Muscle layer of duodenum (tissue), 2 donors: Measurements from ENCODE around the gene TMPRSS7.
A peak's percentile ranks its signal among the peaks of the same experiment; 100 is the strongest.
"Not testable (repeated sequence)": the region's sequence is repeated elsewhere in the genome, so short reads cannot be mapped to it uniquely, and the experiment has no call there.

Experiments
- H3K27ac ChIP-seq: one replicate; pipeline ENCODE4 v1.7.0; 2013; ENCODE audit warnings: mild to moderate bottlenecking, low read length
- H3K27me3 ChIP-seq: one replicate; pipeline ENCODE4 v1.7.0; 2013; ENCODE audit warnings: low read depth, mild to moderate bottlenecking, control low read depth, low read length
- H3K36me3 ChIP-seq, 2 donors: one replicate each; pipeline ENCODE4 v1.7.0; 2013; ENCODE audit warnings: low read length in 2 of 2, control low read depth in 1 of 2, mild to moderate bottlenecking in 1 of 2; ENCODE audit not compliant: insufficient read depth in 2 of 2, control insufficient read depth in 1 of 2
- H3K4me1 ChIP-seq, 2 donors: one replicate each; pipeline ENCODE4 v1.7.0; 2013; ENCODE audit warnings: low read length in 2 of 2, mild to moderate bottlenecking in 2 of 2, control low read depth in 1 of 2, moderate library complexity in 1 of 2; ENCODE audit not compliant: insufficient read depth in 2 of 2, control insufficient read depth in 1 of 2
- H3K4me3 ChIP-seq, 2 donors: one replicate each; pipeline ENCODE4 v1.7.0; 2013; ENCODE audit warnings: low read length in 2 of 2, low read depth in 1 of 2, mild to moderate bottlenecking in 1 of 2
- H3K9me3 ChIP-seq, 2 donors: one replicate each; pipeline ENCODE4 v1.7.0; 2013; ENCODE audit warnings: low read length in 2 of 2, control low read depth in 1 of 2, mild to moderate bottlenecking in 1 of 2; ENCODE audit not compliant: control insufficient read depth in 1 of 2
- donor health status: healthy.

The TMPRSS7 gene

GRCh38 chr3:112042842-112043280 lies 8.3 kb downstream of the TMPRSS7 start:
- no peaks in the 10 kb centered on the region for H3K9me3 ChIP-seq
- H3K4me3 ChIP-seq: no peak overlapping the region
- H3K27ac ChIP-seq: no peak overlapping the region
- no peaks in the 10 kb centered on the region for H3K27me3 ChIP-seq
- H3K36me3 ChIP-seq: no peaks in the 10 kb centered on the region
- H3K4me1 ChIP-seq: no peaks in the 10 kb centered on the region

- Histone ChIP-seq H3K36me3 (no peaks in the 10 kb centered on the region), H3K9me3 (no peaks in the 10 kb centered on the region), H3K4me3 (peak overlapping the region in 1 of 2 donors; percentile 31), H3K4me1 (no peaks in the 10 kb centered on the region), H3K27me3 (no peaks in the 10 kb centered on the region), H3K27ac (no peak overlapping the region)
Observed at GRCh38 chr3:112043621-112044201, 9.2 kb downstream of the TMPRSS7 start.

GRCh38 chr3:112046599-112046998 lies 12.1 kb downstream of the TMPRSS7 start:
- Histone ChIP-seq H3K9me3 (no peaks in the 10 kb centered on the region), H3K27ac (no peak overlapping the region), H3K4me3 (no peak overlapping the region), H3K36me3 (no peaks in the 10 kb centered on the region), H3K4me1 (no peaks in the 10 kb centered on the region), H3K27me3 (no peaks in the 10 kb centered on the region)

- no peaks in the 10 kb centered on the region for H3K4me1 ChIP-seq
- H3K27me3 ChIP-seq: no peaks in the 10 kb centered on the region
- no peak overlapping the region for H3K4me3 ChIP-seq
- H3K27ac ChIP-seq: no peak overlapping the region
- H3K9me3 ChIP-seq: no peaks in the 10 kb centered on the region
- H3K36me3 ChIP-seq: no peaks in the 10 kb centered on the region
Observed at GRCh38 chr3:112047264-112047663, 12.7 kb downstream of the TMPRSS7 start.

- Histone ChIP-seq H3K27me3 (no peaks in the 10 kb centered on the region), H3K9me3 (no peaks in the 10 kb centered on the region), H3K4me3 (no peak overlapping the region), H3K4me1 (no peaks in the 10 kb centered on the region), H3K36me3 (no peaks in the 10 kb centered on the region), H3K27ac (no peak overlapping the region)
Observed at GRCh38 chr3:112048911-112049310, 14.4 kb downstream of the TMPRSS7 start.

- Histone ChIP-seq H3K27ac (no peak overlapping the region), H3K4me3 (no peak overlapping the region), H3K27me3 (no peaks in the 10 kb centered on the region), H3K4me1 (no peaks in the 10 kb centered on the region), H3K36me3 (no peaks in the 10 kb centered on the region), H3K9me3 (no peaks in the 10 kb centered on the region)
Observed at GRCh38 chr3:112053229-112053628, 18.7 kb downstream of the TMPRSS7 start.

GRCh38 chr3:112056451-112056929 lies 22.0 kb downstream of the TMPRSS7 start:
- Histone ChIP-seq H3K4me3 (no peak overlapping the region), H3K36me3 (no peaks in the 10 kb centered on the region), H3K27ac (no peak overlapping the region), H3K9me3 (no peaks in the 10 kb centered on the region), H3K27me3 (no peaks in the 10 kb centered on the region), H3K4me1 (no peaks in the 10 kb centered on the region)

- no peaks in the 10 kb centered on the region for H3K27me3 ChIP-seq
- no peaks in the 10 kb centered on the region for H3K9me3 ChIP-seq
Observed at GRCh38 chr3:112059497-112059896, 25.0 kb downstream of the TMPRSS7 start.

GRCh38 chr3:112061152-112061551 lies 26.6 kb downstream of the TMPRSS7 start:
- Histone ChIP-seq H3K27me3 (no peaks in the 10 kb centered on the region), H3K4me1 (no peaks in the 10 kb centered on the region), H3K27ac (no peak overlapping the region), H3K36me3 (no peaks in the 10 kb centered on the region), H3K4me3 (no peak overlapping the region), H3K9me3 (no peaks in the 10 kb centered on the region)

More at GRCh38 chr3:112059497-112059896, 25.0 kb downstream of the TMPRSS7 start:
- no peaks in the 10 kb centered on the region for H3K36me3 ChIP-seq
- no peak overlapping the region for H3K4me3 ChIP-seq
- H3K4me1 ChIP-seq: no peaks in the 10 kb centered on the region
- H3K27ac ChIP-seq: no peak overlapping the region

- H3K4me3 ChIP-seq, H3K9me3 ChIP-seq: not testable (repeated sequence)
Observed at GRCh38 chr3:112072387-112073060, 38.0 kb downstream of the TMPRSS7 start.

GRCh38 chr3:112074006-112074405 lies 39.5 kb downstream of the TMPRSS7 start:
- H3K4me1 ChIP-seq: peaks cover 0 to 6% of the 10 kb centered on the region in 2 donors

More at GRCh38 chr3:112072387-112073060, 38.0 kb downstream of the TMPRSS7 start:
- H3K27me3 ChIP-seq, H3K27ac ChIP-seq, H3K36me3 ChIP-seq, H3K4me1 ChIP-seq: not testable (repeated sequence)

More at GRCh38 chr3:112074006-112074405, 39.5 kb downstream of the TMPRSS7 start:
- Histone ChIP-seq H3K27ac (no peak overlapping the region), H3K9me3 (no peaks in the 10 kb centered on the region), H3K4me3 (no peak overlapping the region), H3K27me3 (no peaks in the 10 kb centered on the region), H3K36me3 (no peaks in the 10 kb centered on the region)
